Liver (tissue), 9 donors: ENCODE results near the gene MAGED1. TPM values are rescaled to one million over a fixed set of nuclear protein-coding genes. Genes with fewer than 3 reads are reported as not detected.

Experiments
- DNase-seq: peaks from one replicate; pipeline ENCODE4 v3.0.0-alpha.2; 2017; ENCODE audit warnings: low spot score
- H3K27ac ChIP-seq, 2 donors: one replicate each; pipeline ENCODE4 v1.7.0; 2013; ENCODE audit warnings: inconsistent platforms in 2 of 2, low read length in 2 of 2, control low read depth in 1 of 2, low read depth in 1 of 2, mild to moderate bottlenecking in 1 of 2
- H3K27me3 ChIP-seq, 4 donors: one replicate each; pipeline versions ENCODE4 v1.6.1 to v1.7.0; 2013; ENCODE audit warnings: low read length in 3 of 4, inconsistent platforms in 1 of 4, mild to moderate bottlenecking in 1 of 4, moderate library complexity in 1 of 4; ENCODE audit not compliant: control insufficient read depth in 4 of 4, insufficient read depth in 4 of 4
- H3K36me3 ChIP-seq, 4 donors: one replicate each; pipeline versions ENCODE4 v1.6.1 to v1.7.0; 2013; ENCODE audit warnings: low read length in 3 of 4, mild to moderate bottlenecking in 3 of 4, low read depth in 1 of 4, moderate library complexity in 1 of 4; ENCODE audit not compliant: control insufficient read depth in 4 of 4, insufficient read depth in 3 of 4
- H3K4me1 ChIP-seq, 4 donors: one replicate each; pipeline versions ENCODE4 v1.6.1 to v1.7.0; 2013; ENCODE audit warnings: low read length in 3 of 4, mild to moderate bottlenecking in 3 of 4, moderate library complexity in 1 of 4; ENCODE audit not compliant: control insufficient read depth in 4 of 4, insufficient read depth in 4 of 4
- H3K4me3 ChIP-seq, 3 donors: one replicate each; pipeline versions ENCODE4 v1.6.1 to v1.7.0; 2013; ENCODE audit warnings: low read length in 3 of 3, control low read depth in 1 of 3, low read depth in 1 of 3, mild to moderate bottlenecking in 1 of 3
- H3K9ac ChIP-seq, 2 donors: one replicate each; pipeline ENCODE4 v1.7.0; 2013; ENCODE audit warnings: low read length in 2 of 2, mild to moderate bottlenecking in 2 of 2, moderate library complexity in 2 of 2, control low read depth in 1 of 2, low read depth in 1 of 2
- H3K9me3 ChIP-seq, 4 donors: one replicate each; pipeline versions ENCODE4 v1.6.1 to v1.7.0; 2013; ENCODE audit warnings: low read length in 3 of 4; ENCODE audit not compliant: control insufficient read depth in 4 of 4
- ATF3 ChIP-seq: IDR thresholded peaks from 2 replicates; pipeline ENCODE4 v1.6.1; 2016; ENCODE audit warnings: antibody characterized with exemption
- CTCF ChIP-seq: fragments of 150-350 bp; IDR thresholded peaks from 2 replicates; pipeline ENCODE4 v1.5.1; 2017; ENCODE audit warnings: improper control_type of control experiment, low read depth, low read length; ENCODE audit not compliant: missing input control
- EGR1 ChIP-seq, 2 donors: IDR thresholded peaks; 2 replicates each; pipeline ENCODE4 v1.6.1; 2016 to 2018; ENCODE audit warnings: antibody characterized with exemption in 2 of 2, low read depth in 2 of 2
- FOXA1 ChIP-seq: IDR thresholded peaks from 2 replicates; pipeline ENCODE4 v1.6.1; 2016; ENCODE audit warnings: antibody characterized with exemption
- FOXA2 ChIP-seq: IDR thresholded peaks from 2 replicates; pipeline ENCODE4 v1.6.1; 2016; ENCODE audit warnings: antibody characterized with exemption
- GABPA ChIP-seq, 2 donors: IDR thresholded peaks in 1 of 2; conservative IDR thresholded peaks in 1 of 2; 2 replicates each; pipeline ENCODE4 v1.6.1; 2016; ENCODE audit warnings: antibody characterized with exemption in 2 of 2, mild to moderate bottlenecking in 1 of 2, moderate library complexity in 1 of 2
- HNF4A ChIP-seq, 2 donors: conservative IDR thresholded peaks; 2 replicates each; pipeline ENCODE4 v1.6.1; 2016; ENCODE audit warnings: antibody characterized with exemption in 2 of 2, mild to moderate bottlenecking in 2 of 2
- HNF4G ChIP-seq: IDR thresholded peaks from 2 replicates; pipeline ENCODE4 v1.6.1; 2016; ENCODE audit warnings: antibody characterized with exemption
- JUND ChIP-seq, 2 donors: IDR thresholded peaks; 2 replicates each; pipeline ENCODE4 v1.6.1; 2016; ENCODE audit warnings: antibody characterized with exemption in 2 of 2
- MAX ChIP-seq: IDR thresholded peaks from 2 replicates; pipeline ENCODE4 v1.6.1; 2016; ENCODE audit warnings: antibody characterized with exemption
- NR2F2 ChIP-seq: IDR thresholded peaks from 2 replicates; pipeline ENCODE4 v1.6.1; 2016; ENCODE audit warnings: antibody characterized with exemption
- REST ChIP-seq: IDR thresholded peaks from 2 replicates; pipeline ENCODE4 v1.6.1; 2016; ENCODE audit warnings: antibody characterized with exemption, mild to moderate bottlenecking
- RXRA ChIP-seq, 2 donors: IDR thresholded peaks; 2 replicates each; pipeline ENCODE4 v1.6.1; 2017 to 2018; ENCODE audit warnings: antibody characterized with exemption in 2 of 2, mild to moderate bottlenecking in 1 of 2
- SP1 ChIP-seq: IDR thresholded peaks from 2 replicates; pipeline ENCODE4 v1.6.1; 2018; ENCODE audit warnings: antibody characterized with exemption, mild to moderate bottlenecking
- TAF1 ChIP-seq: conservative IDR thresholded peaks from 2 replicates; pipeline ENCODE4 v1.6.1; 2016; ENCODE audit warnings: antibody characterized with exemption, mild to moderate bottlenecking
- YY1 ChIP-seq: IDR thresholded peaks from 2 replicates; pipeline ENCODE4 v1.6.1; 2016; ENCODE audit warnings: antibody characterized with exemption, mild to moderate bottlenecking
- ZBTB33 ChIP-seq: IDR thresholded peaks from 2 replicates; pipeline ENCODE4 v1.6.1; 2016; ENCODE audit warnings: antibody characterized with exemption
- WGBS: extraction: QIAGEN DNeasy Blood & Tissue Kit; methylation state at CpG from one replicate; pipeline ENCODE4 v1.1.7; 2013; 5-methylcytosine and 5-hydroxymethylcytosine counted together
- polyA plus RNA-seq, 2 donors: library from polyadenylated mRNA; stranded (reverse) in 1 of 2; unstranded in 1 of 2; fragments of 200-250 nt in 1 of 2; fragments of >200 nt in 1 of 2; fragmentation: Nextera tagmentation in 1 of 2; extraction: Ambion mirVana in 1 of 2; gene quantifications; one replicate each; pipeline versions ENCODE4 v1.2.1 to v1.2.3, GENCODE V29; 2013 to 2015
- total RNA-seq, 2 donors: library from RNA; depleted of rRNA; stranded (reverse); fragments of >200 nt; gene quantifications; one replicate each; pipeline ENCODE4 v1.2.3, GENCODE V29; 2014
- donor health status: healthy.
- donor health status: healthy.
- donor health status: healthy.
- donor health status: healthy.
- donor health status: healthy.

The MAGED1 gene
- total and polyA plus RNA-seq, 4 donors = 43.3 to 67.3 (median 48.2) TPM

GRCh38 chrX:51896626-51897025, 3.2 kb downstream of the MAGED1 start:
- H3K27me3 ChIP-seq = no peaks in the 10 kb centered on the region
- H3K36me3 ChIP-seq = peaks cover 3 to 28% (median 15%) of the 10 kb centered on the region in 4 donors
- H3K9me3 ChIP-seq = no peaks in the 10 kb centered on the region
- no peak overlapping the region for H3K27ac ChIP-seq
- H3K4me1 ChIP-seq = peaks cover 0 to 11% (median 6%) of the 10 kb centered on the region in 4 donors
- H3K9ac ChIP-seq = no peak overlapping the region
- 96% methylated on average over 12 of the region's 12 CpGs for WGBS
- no peak overlapping the region for H3K4me3 ChIP-seq
- no peak for DNase-seq
- TF ChIP-seq NR2F2 = no peak
- no peak for TF ChIP-seq CTCF
- TF ChIP-seq JUND (IDR thresholded peaks at IDR 0.05) = no peak
- no peak for TF ChIP-seq MAX
- no peak for TF ChIP-seq GABPA (IDR thresholded peaks at IDR 0.05 in 1 of 2, conservative IDR thresholded peaks at IDR 0.05 in 1 of 2)
- no peak for TF ChIP-seq ZBTB33
- TF ChIP-seq HNF4G = no peak
- no peak for TF ChIP-seq FOXA1
- no peak for TF ChIP-seq REST
- TF ChIP-seq FOXA2 = no peak
- TF ChIP-seq SP1 = no peak
- no peak for TF ChIP-seq HNF4A (conservative IDR thresholded peaks at IDR 0.05)
- TF ChIP-seq YY1 = no peak
- no peak for TF ChIP-seq TAF1
- no peak for TF ChIP-seq ATF3
- no peak for TF ChIP-seq EGR1 (IDR thresholded peaks at IDR 0.05; ENCODE audit: low read depth in 2 of 2)

GRCh38 chrX:51899741-51900140, 6.3 kb downstream of the MAGED1 start:
- Histone ChIP-seq H3K36me3 (peaks cover 5 to 37% (median 23%) of the 10 kb centered on the region in 4 donors), H3K4me3 (no peak overlapping the region), H3K27ac (no peak overlapping the region), H3K9ac (no peak overlapping the region), H3K27me3 (no peaks in the 10 kb centered on the region), H3K9me3 (no peaks in the 10 kb centered on the region), H3K4me1 (peaks cover 0 to 7% (median 4%) of the 10 kb centered on the region in 4 donors)
- DNase-seq = no peak
- WGBS = 77% methylated on average over 2 of the region's 2 CpGs
- TF ChIP-seq RXRA (IDR thresholded peaks at IDR 0.05) (peak in 1 of 2 donors; percentile 9), YY1 (no peak)
